Activated CD4-positive, alpha-beta T cell treated with anti-CD3 and anti-CD28 coated beads, Interleukin-2, amount 10 ng/mL, durations not matched to agents 7 days and 5 days (primary cell): ENCODE measurements around the gene GBE1. TPM values are rescaled to one million over a fixed set of nuclear protein-coding genes. Genes with fewer than 3 reads are reported as not detected.
A peak's percentile ranks its signal among the peaks of the same experiment; 100 is the strongest.
"Not testable (repeated sequence)": the region's sequence is repeated elsewhere in the genome, so short reads cannot be mapped to it uniquely, and the experiment has no call there.

Source experiments
- CTCF ChIA-PET: fragments of 350-600 bp; sonication (Branson Sonifier 250); formaldehyde crosslinking; loops from one replicate; lab custom pipeline; 2021; ENCODE audit warnings: antibody characterized with exemption; lab: Charles Lee
- POLR2A ChIA-PET: fragments of 350-600 bp; sonication (Branson Sonifier 250); formaldehyde crosslinking; loops from one replicate; lab custom pipeline; 2021; ENCODE audit warnings: antibody characterized with exemption; lab: Charles Lee
- DNase-seq: peaks from one replicate; pipeline ENCODE4 v3.0.0-alpha.2; 2020
- H3K27ac Mint-ChIP-seq: one replicate; pipeline ENCODE4 v1.8.0; 2021; ENCODE audit warnings: mild to moderate bottlenecking, moderate library complexity, mixed read lengths
- H3K27me3 Mint-ChIP-seq: one replicate; pipeline ENCODE4 v1.8.0; 2021; ENCODE audit warnings: mixed read lengths
- H3K36me3 Mint-ChIP-seq: one replicate; pipeline ENCODE4 v1.8.0; 2021; ENCODE audit warnings: low read depth, mixed read lengths
- H3K4me1 Mint-ChIP-seq: one replicate; pipeline ENCODE4 v1.8.0; 2021; ENCODE audit warnings: mixed read lengths
- H3K4me3 Mint-ChIP-seq: one replicate; pipeline ENCODE4 v1.8.0; 2021; ENCODE audit warnings: mild to moderate bottlenecking, moderate library complexity, mixed read lengths
- H3K9me3 Mint-ChIP-seq: one replicate; pipeline ENCODE4 v1.8.0; 2021; ENCODE audit warnings: mixed read lengths
- total RNA-seq, 2 experiments: library from RNA; stranded (reverse); gene quantifications; one replicate each; pipeline ENCODE4 v1.2.3, GENCODE V29; 2021

The GBE1 gene
- total RNA-seq, 2 experiments from 2014 or later, result 17.9 to 20.2 TPM

DNA sequence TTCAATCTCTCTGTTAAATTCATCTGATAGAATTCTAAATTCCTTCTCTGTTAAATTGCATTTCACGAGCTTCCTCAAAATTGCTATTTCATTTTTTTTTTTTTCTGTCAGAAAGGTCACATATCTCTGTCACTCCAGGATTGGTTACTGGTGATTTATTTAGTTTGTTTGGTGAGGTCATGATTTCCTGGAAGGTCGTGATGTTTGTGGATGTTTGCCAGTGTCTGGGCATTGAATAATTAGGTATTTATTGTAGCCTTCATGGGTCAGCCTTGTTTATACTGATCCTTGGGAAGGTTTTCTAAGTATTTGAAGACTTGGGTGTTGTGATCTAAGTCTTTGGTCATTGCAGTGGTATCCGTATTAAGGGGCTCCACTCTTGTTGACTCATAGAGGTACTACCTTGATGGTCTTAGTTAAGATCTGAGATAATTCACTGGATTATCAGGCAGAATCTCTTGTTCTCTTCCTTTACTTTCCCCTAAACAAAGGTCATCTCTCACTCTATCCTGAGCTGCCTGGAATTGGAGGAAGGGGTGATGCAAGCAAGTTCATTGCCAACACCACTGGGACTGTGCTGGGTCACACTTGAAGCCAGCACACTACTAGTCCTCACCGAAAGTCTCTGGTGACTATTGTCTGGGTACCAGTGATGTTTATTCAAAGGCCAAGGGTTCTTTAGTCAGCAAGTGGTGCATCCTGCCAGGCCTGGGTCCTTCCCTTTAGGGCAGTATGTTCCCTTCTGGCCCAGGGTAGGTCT is 231.1 kb downstream of the GBE1 start:
- Mint-ChIP-seq H3K9me3 (peaks cover 10% of the 10 kb centered on the region), H3K27me3 (no peaks in the 10 kb centered on the region), H3K4me3 (no peak overlapping the region), H3K27ac (no peak overlapping the region), H3K4me1 (no peaks in the 10 kb centered on the region), H3K36me3 (peaks cover 26% of the 10 kb centered on the region)
- CTCF ChIA-PET, result no interaction called here
- POLR2A ChIA-PET, result no interaction called here
- no peak for DNase-seq

DNA sequence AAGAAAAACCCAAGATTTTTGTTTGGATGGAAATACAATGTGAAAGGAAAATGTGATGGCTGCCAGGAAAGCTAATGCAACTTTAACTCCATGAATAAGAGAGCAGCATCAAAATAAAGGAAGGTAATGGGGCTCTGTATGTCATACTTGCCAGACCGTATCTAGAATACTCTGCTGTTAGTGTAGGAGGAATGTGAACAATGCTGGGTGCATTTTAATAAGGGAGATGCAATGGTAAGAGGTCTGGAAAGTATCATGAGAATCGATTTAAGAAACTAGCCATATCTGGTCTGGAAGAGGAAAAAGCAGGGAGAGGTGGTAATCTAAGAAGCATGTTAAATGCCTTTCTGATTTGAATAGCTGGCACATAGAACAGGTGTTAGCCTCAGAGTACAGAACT is 239.6 kb downstream of the GBE1 start:
- Mint-ChIP-seq H3K36me3 (no peaks in the 10 kb centered on the region), H3K27ac (no peak overlapping the region), H3K4me1 (no peaks in the 10 kb centered on the region), H3K9me3 (no peaks in the 10 kb centered on the region), H3K4me3 (no peak overlapping the region), H3K27me3 (no peaks in the 10 kb centered on the region)
- ChIA-PET POLR2A (no interaction called here), CTCF (no interaction called here)
- no peak for DNase-seq

DNA sequence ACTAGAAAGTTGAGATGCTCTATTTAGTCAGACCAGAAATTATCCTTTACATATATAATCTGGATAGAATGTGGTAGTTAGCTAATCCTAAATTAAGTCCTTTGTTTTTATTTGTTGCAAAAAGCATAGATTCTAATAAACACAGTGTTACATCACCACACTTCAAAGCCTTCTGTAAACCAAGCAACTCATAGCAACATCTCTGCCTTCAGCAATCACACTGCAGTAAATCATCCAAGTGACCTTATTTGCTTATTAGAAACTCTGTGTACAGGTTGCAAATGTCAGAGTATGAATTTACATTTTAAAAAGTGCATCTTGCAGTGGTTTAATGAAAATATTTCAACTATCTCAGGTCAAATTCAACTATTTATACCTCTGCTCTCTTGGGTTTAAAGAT is 242.5 kb downstream of the GBE1 start:
- ChIA-PET POLR2A (no interaction called here), CTCF (interaction anchor here (1.6 kb wide), 1 partner anchor 12 kb away, joined by 4 read pairs; no protein-coding TSS in a partner anchor)
- no peak for DNase-seq
- Mint-ChIP-seq H3K27ac (no peak overlapping the region), H3K4me3 (no peak overlapping the region), H3K27me3 (no peaks in the 10 kb centered on the region), H3K36me3 (no peaks in the 10 kb centered on the region), H3K4me1 (no peaks in the 10 kb centered on the region), H3K9me3 (no peaks in the 10 kb centered on the region)

- no peaks in the 10 kb centered on the region for H3K9me3 Mint-ChIP-seq
- CTCF ChIA-PET, result interaction anchor here (0.8 kb wide), 1 partner anchor 21 kb away, joined by 3 read pairs; no protein-coding TSS in a partner anchor
- H3K36me3 Mint-ChIP-seq, result no peaks in the 10 kb centered on the region
- DNase-seq, result no peak
- H3K4me1 Mint-ChIP-seq, result no peaks in the 10 kb centered on the region
- H3K27ac Mint-ChIP-seq, result no peak overlapping the region
- POLR2A ChIA-PET, result no interaction called here
- H3K4me3 Mint-ChIP-seq, result no peak overlapping the region
- no peaks in the 10 kb centered on the region for H3K27me3 Mint-ChIP-seq
Observed at GRCh38 chr3:81516042-81516441, 245.4 kb downstream of the GBE1 start.

GRCh38 chr3:81513591-81513990 is 247.9 kb downstream of the GBE1 start:
- no peak for DNase-seq
- no peaks in the 10 kb centered on the region for H3K36me3 Mint-ChIP-seq
- no peaks in the 10 kb centered on the region for H3K9me3 Mint-ChIP-seq
- no peak overlapping the region for H3K4me3 Mint-ChIP-seq
- no peaks in the 10 kb centered on the region for H3K4me1 Mint-ChIP-seq
- POLR2A ChIA-PET, result no interaction called here
- CTCF ChIA-PET, result no interaction called here
- no peaks in the 10 kb centered on the region for H3K27me3 Mint-ChIP-seq
- no peak overlapping the region for H3K27ac Mint-ChIP-seq

DNA sequence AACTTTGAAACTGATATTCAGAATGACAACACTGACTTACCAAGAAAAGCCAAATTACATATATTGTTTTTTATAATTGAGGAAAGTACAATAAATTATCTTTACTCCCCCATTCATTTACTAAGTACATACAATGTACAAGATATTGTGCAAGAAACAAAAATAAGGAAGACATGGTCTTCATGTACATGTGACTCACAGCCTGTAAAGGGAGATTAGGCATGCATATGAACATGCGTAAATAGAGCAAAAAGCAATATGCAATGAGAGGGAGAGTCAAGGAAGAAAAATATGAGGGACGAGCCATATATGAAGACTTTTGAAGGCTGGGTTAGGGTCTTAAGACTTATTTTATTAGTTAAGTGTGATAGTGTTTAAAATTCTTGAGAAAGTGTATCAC is 258.4 kb downstream of the GBE1 start:
- Mint-ChIP-seq H3K36me3 (no peaks in the 10 kb centered on the region), H3K4me1 (no peaks in the 10 kb centered on the region), H3K9me3 (no peaks in the 10 kb centered on the region), H3K27me3 (no peaks in the 10 kb centered on the region), H3K4me3 (no peak overlapping the region), H3K27ac (no peak overlapping the region)
- POLR2A ChIA-PET, result no interaction called here
- CTCF ChIA-PET, result no interaction called here
- DNase-seq, result no peak

GRCh38 chr3:81502236-81502635 is 259.2 kb downstream of the GBE1 start:
- Mint-ChIP-seq H3K4me3 (no peak overlapping the region), H3K36me3 (no peaks in the 10 kb centered on the region), H3K27me3 (no peaks in the 10 kb centered on the region), H3K4me1 (no peaks in the 10 kb centered on the region), H3K9me3 (no peaks in the 10 kb centered on the region), H3K27ac (no peak overlapping the region)
- CTCF ChIA-PET, result no interaction called here
- POLR2A ChIA-PET, result no interaction called here
- DNase-seq, result no peak

GRCh38 chr3:81500039-81500438 is 261.4 kb downstream of the GBE1 start:
- Mint-ChIP-seq H3K9me3 (no peaks in the 10 kb centered on the region), H3K4me1 (no peaks in the 10 kb centered on the region), H3K27me3 (no peaks in the 10 kb centered on the region), H3K4me3 (no peak overlapping the region), H3K27ac (no peak overlapping the region), H3K36me3 (no peaks in the 10 kb centered on the region)
- no peak for DNase-seq
- POLR2A ChIA-PET, result no interaction called here
- CTCF ChIA-PET, result no interaction called here

DNA sequence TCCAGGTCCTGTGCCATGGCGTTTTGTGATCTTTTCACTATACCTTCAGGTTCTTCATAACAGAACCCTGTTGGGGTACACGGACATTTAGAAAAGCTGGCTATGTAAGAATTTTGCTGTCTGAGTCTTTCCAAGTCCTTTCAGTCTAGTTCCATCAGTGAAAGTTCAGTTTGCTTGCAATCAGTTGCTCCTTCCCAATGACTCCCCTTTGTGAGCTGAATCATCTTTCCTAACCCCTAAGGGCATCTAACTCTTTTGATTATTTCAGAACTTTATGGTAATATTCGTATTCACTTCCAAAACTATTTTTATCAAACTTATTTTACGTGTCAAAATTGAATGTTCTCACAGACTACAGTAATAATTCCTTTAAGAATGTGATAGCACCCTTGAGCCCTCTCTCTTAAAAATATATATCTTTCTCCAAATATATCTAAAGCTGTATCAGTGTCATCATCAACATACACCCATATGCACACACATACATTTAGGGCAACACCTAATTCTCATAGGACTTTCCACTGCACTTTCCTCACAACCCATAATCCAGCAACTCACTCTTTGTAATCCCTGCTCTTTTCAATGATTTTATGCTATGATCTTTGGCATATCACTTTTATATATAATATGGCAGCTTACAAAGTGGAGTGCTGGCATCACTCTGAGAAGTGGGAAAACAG is 263.7 kb downstream of the GBE1 start:
- CTCF ChIA-PET, result no interaction called here
- H3K27me3 Mint-ChIP-seq, result no peaks in the 10 kb centered on the region
- no peak overlapping the region for H3K27ac Mint-ChIP-seq
- POLR2A ChIA-PET, result no interaction called here
- DNase-seq, result no peak
- no peaks in the 10 kb centered on the region for H3K36me3 Mint-ChIP-seq
- H3K4me3 Mint-ChIP-seq, result no peak overlapping the region
- no peaks in the 10 kb centered on the region for H3K9me3 Mint-ChIP-seq
- H3K4me1 Mint-ChIP-seq, result no peaks in the 10 kb centered on the region

GRCh38 chr3:81496407-81497104 is 264.9 kb downstream of the GBE1 start:
- H3K27me3 Mint-ChIP-seq, result no peaks in the 10 kb centered on the region
- POLR2A ChIA-PET, result no interaction called here
- no peak overlapping the region for H3K4me3 Mint-ChIP-seq
- H3K36me3 Mint-ChIP-seq, result no peaks in the 10 kb centered on the region
- H3K9me3 Mint-ChIP-seq, result no peaks in the 10 kb centered on the region
- no peaks in the 10 kb centered on the region for H3K4me1 Mint-ChIP-seq
- no peak for DNase-seq
- no peak overlapping the region for H3K27ac Mint-ChIP-seq
- CTCF ChIA-PET, result no interaction called here

GRCh38 chr3:81492471-81492870 is 269.0 kb downstream of the GBE1 start:
- H3K4me1 Mint-ChIP-seq, H3K27me3 Mint-ChIP-seq, DNase-seq, H3K4me3 Mint-ChIP-seq, H3K9me3 Mint-ChIP-seq, POLR2A ChIA-PET, H3K36me3 Mint-ChIP-seq, H3K27ac Mint-ChIP-seq, CTCF ChIA-PET: not testable (repeated sequence)

- Mint-ChIP-seq H3K4me1 (no peaks in the 10 kb centered on the region), H3K9me3 (no peaks in the 10 kb centered on the region), H3K36me3 (no peaks in the 10 kb centered on the region), H3K27ac (no peak overlapping the region), H3K27me3 (no peaks in the 10 kb centered on the region), H3K4me3 (no peak overlapping the region)
- no peak for DNase-seq
- ChIA-PET CTCF (no interaction called here), POLR2A (no interaction called here)
Observed at GRCh38 chr3:81492040-81492439, 269.4 kb downstream of the GBE1 start.

DNA sequence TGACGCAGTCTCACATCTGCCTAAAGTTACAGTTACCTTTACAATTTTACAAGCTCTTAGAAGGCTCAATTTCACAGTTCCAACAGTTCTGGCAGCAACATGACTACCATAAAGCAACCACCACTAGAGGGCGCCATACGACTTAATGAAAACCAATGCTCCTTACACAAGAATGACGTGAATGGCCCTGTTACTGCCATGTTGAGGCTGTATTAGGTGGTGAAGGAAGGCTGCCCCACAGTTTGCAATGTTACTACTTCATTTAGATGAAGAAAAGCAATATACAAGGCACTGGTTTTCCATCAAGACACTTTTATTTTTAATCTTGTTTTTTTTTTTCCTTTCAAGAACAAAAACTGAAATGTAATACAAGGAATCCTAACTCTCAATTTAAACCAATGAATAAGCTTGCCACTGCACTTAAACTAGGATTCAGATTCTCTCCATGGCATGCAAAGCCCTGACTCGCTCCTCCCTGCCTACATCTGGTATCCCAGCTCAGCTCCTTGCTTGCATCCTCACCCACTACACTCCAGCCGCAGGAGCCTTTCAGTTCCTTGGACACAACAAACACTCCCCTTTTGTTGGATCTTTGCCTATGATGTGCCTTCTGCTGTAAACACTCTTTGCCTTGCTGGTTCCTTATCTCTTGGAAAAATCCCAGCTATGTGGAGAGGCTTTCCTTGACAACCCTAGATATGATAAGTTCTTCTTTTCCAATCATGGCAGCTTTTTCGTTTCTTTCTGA is 270.7 kb downstream of the GBE1 start:
- H3K4me1 Mint-ChIP-seq, result no peaks in the 10 kb centered on the region
- ChIA-PET CTCF (no interaction called here), POLR2A (no interaction called here)
- H3K36me3 Mint-ChIP-seq, result no peaks in the 10 kb centered on the region
- H3K9me3 Mint-ChIP-seq, result no peaks in the 10 kb centered on the region
- H3K27ac Mint-ChIP-seq, result no peak overlapping the region
- no peaks in the 10 kb centered on the region for H3K27me3 Mint-ChIP-seq
- peak; percentile 89 for DNase-seq
- H3K4me3 Mint-ChIP-seq, result no peak overlapping the region
